NCI-H2029 treated with DMSO at 0.1 percent for 48 hours (cell line): Measurements from ENCODE around the gene GLTP.

Source experiments
- DNase-seq: peaks from one replicate; lab custom pipeline; 2025; lab: John Stamatoyannopoulos, UW

The GLTP gene

GRCh38 chr12:109842021-109842420, 38.3 kb downstream of the GLTP start:
- no peak for DNase-seq

GRCh38 chr12:109841356-109841755, 39.0 kb downstream of the GLTP start:
- DNase-seq = no peak

- peak; percentile 57 for DNase-seq
Observed at GRCh38 chr12:109840305-109841074, 39.9 kb downstream of the GLTP start.

- DNase-seq = no peak
Observed at GRCh38 chr12:109839444-109839843, 40.9 kb downstream of the GLTP start.

- DNase-seq = no peak
Observed at GRCh38 chr12:109836916-109837315, 43.4 kb downstream of the GLTP start.

- DNase-seq = no peak
Observed at GRCh38 chr12:109835827-109836226, 44.5 kb downstream of the GLTP start.

GRCh38 chr12:109833307-109834189, 46.8 kb downstream of the GLTP start, which contains the start of gene TRPV4:
TRPV4 (minus strand) TSS chr12:109833398; CDS start chr12:109814796, 18,602 bp downstream.
- no peak for DNase-seq

- DNase-seq = no peak
Observed at GRCh38 chr12:109832541-109833306, 47.6 kb downstream of the GLTP start.

- no peak for DNase-seq
Observed at GRCh38 chr12:109831929-109832328, 48.4 kb downstream of the GLTP start.

GRCh38 chr12:109831365-109831764, 49.0 kb downstream of the GLTP start:
- DNase-seq = no peak

GRCh38 chr12:109830718-109831117, 49.6 kb downstream of the GLTP start:
- no peak for DNase-seq

- no peak for DNase-seq
Observed at GRCh38 chr12:109830267-109830666, 50.1 kb downstream of the GLTP start.

- DNase-seq = no peak
Observed at GRCh38 chr12:109829667-109830066, 50.7 kb downstream of the GLTP start.

GRCh38 chr12:109828754-109829511, 51.4 kb downstream of the GLTP start:
- DNase-seq = no peak

GRCh38 chr12:109827566-109828550, 52.5 kb downstream of the GLTP start:
- DNase-seq = no peak

GRCh38 chr12:109827080-109827479, 53.3 kb downstream of the GLTP start:
- no peak for DNase-seq

- no peak for DNase-seq
Observed at GRCh38 chr12:109824731-109825130, 55.6 kb downstream of the GLTP start.

GRCh38 chr12:109822951-109823411, 57.4 kb downstream of the GLTP start:
- no peak for DNase-seq

- no peak for DNase-seq
Observed at GRCh38 chr12:109822416-109822815, 57.9 kb downstream of the GLTP start.

- DNase-seq = no peak
Observed at GRCh38 chr12:109821968-109822367, 58.4 kb downstream of the GLTP start.
